Endodermal cell (in vitro differentiated cells): Measurements from ENCODE around the gene SLC7A10. TPM values are rescaled to one million over a fixed set of nuclear protein-coding genes. Genes with fewer than 3 reads are reported as not detected.

Experiments
- DNase-seq: peaks from one replicate; pipeline ENCODE4 v3.0.0-alpha.2; 2017
- H3K27ac ChIP-seq: 2 replicates; pipeline ENCODE4 v1.5.1; 2013; ENCODE audit warnings: mild to moderate bottlenecking, low read depth, low read length, moderate library complexity
- H3K27me3 ChIP-seq: 2 replicates; pipeline ENCODE4 v1.6.1; 2013; ENCODE audit warnings: mild to moderate bottlenecking, low read length, moderate library complexity; ENCODE audit not compliant: insufficient read depth, control insufficient read depth, poor library complexity, severe bottlenecking
- H3K36me3 ChIP-seq: 2 replicates; pipeline ENCODE4 v1.7.0; 2013; ENCODE audit warnings: mild to moderate bottlenecking, low read length, moderate library complexity; ENCODE audit not compliant: control insufficient read depth, insufficient read depth
- H3K4me1 ChIP-seq: one replicate; pipeline ENCODE4 v1.7.0; 2013; ENCODE audit warnings: low read length; ENCODE audit not compliant: control insufficient read depth, insufficient read depth
- H3K4me3 ChIP-seq: 2 replicates; pipeline ENCODE4 v1.5.1; 2013; ENCODE audit warnings: mild to moderate bottlenecking, low read length, moderate library complexity
- H3K9ac ChIP-seq: 2 replicates; pipeline ENCODE4 v1.6.1; 2013; ENCODE audit warnings: mild to moderate bottlenecking, low read length, moderate library complexity; ENCODE audit not compliant: poor library complexity, severe bottlenecking; ENCODE audit errors: extremely low read depth
- H3K9me3 ChIP-seq: 2 replicates; pipeline ENCODE4 v1.6.1; 2013; ENCODE audit warnings: mild to moderate bottlenecking, low read length, moderate library complexity; ENCODE audit not compliant: control insufficient read depth
- H3K27ac Mint-ChIP-seq: 2 replicates; pipeline ENCODE4 v1.8.0; 2020; ENCODE audit warnings: mixed read lengths
- H3K27me3 Mint-ChIP-seq: 2 replicates; pipeline ENCODE4 v1.8.0; 2021; ENCODE audit warnings: mild to moderate bottlenecking, mixed read lengths; ENCODE audit not compliant: insufficient read depth
- H3K36me3 Mint-ChIP-seq: 2 replicates; pipeline ENCODE4 v1.8.0; 2020; ENCODE audit warnings: low read depth, mixed read lengths
- H3K4me1 Mint-ChIP-seq: 2 replicates; pipeline ENCODE4 v1.8.0; 2020; ENCODE audit warnings: mixed read lengths
- H3K4me3 Mint-ChIP-seq: 2 replicates; pipeline ENCODE4 v1.8.0; 2020; ENCODE audit warnings: mild to moderate bottlenecking, moderate library complexity, mixed read lengths
- H3K9me3 Mint-ChIP-seq: 2 replicates; pipeline ENCODE4 v1.8.0; 2020; ENCODE audit warnings: mild to moderate bottlenecking, mixed read lengths
- WGBS, 2 experiments: methylation state at CpG; one replicate each; pipeline versions ENCODE4 v1.1.5 to v1.1.7; 2013; ENCODE audit warnings: missing lambda C conversion rate in 2 of 2, mixed read lengths in 1 of 2; ENCODE audit not compliant: insufficient coverage in 1 of 2, insufficient read length in 1 of 2; 5-methylcytosine and 5-hydroxymethylcytosine counted together
- total RNA-seq, 2 donors: library from RNA; stranded (reverse); fragmentation: NEBNext Ultra II Directional in 1 of 2; extraction: Animal tissue kit (Norgen Biotek cat#: 25700) in 1 of 2; gene quantifications; 2 replicates in 1 of 2; 3 replicates in 1 of 2; pipeline ENCODE4 v1.2.1, GENCODE V29; 2021
- TF ChIP-seq, protein P1 (sequence below): fragments of 200-600 bp; sonication (generic); conservative IDR thresholded peaks from 2 replicates; pipeline ENCODE4 v1.5.0; 2021; ENCODE audit warnings: antibody characterized with exemption, mild to moderate bottlenecking

SLC7A10 gene
- total RNA-seq, 2 donors from 2014 or later, result 0.35 TPM; not detected in 1

DNA sequence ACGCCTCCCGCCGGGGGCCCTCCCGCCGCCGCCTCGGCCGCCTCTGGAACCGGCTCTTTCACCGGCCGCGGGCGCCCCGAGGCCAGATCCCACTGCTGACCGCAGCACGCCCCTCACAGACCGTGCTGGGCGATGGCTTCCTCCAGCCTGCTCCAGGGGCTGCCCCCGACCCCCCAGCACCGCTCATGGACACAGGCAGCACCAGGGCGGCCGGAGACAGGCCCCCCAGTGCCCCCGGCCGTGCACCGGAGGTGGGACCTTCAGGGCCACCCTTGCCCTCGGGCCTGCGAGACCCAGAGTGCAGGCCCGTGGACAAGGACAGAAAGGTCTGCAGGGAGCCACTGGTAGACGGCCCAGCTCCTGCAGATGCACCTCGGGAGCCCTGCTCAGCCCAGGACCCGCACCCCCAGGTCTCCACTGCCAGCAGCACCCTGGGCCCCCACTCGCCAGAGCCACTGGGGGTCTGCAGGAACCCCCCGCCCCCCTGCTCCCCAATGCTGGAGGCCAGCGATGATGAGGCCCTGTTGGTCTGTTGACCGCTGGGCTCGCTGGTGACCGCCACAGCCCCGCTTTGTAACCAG is 18.5 kb downstream of the SLC7A10 start:
- WGBS, 2 experiments, result 94 to 96% methylated on average over 17 to 38 of the region's 38 CpGs
- Mint-ChIP-seq H3K4me3 (no peak overlapping the region), H3K9me3 (no peaks in the 10 kb centered on the region), H3K27me3 (no peaks in the 10 kb centered on the region), H3K4me1 (no peaks in the 10 kb centered on the region), H3K27ac (no peak overlapping the region), H3K36me3 (peaks cover 9% of the 10 kb centered on the region)
- H3K36me3 ChIP-seq, result peaks cover 5% of the 10 kb centered on the region
- no peaks in the 10 kb centered on the region for H3K27me3 ChIP-seq
- TF ChIP-seq, protein P1, sequence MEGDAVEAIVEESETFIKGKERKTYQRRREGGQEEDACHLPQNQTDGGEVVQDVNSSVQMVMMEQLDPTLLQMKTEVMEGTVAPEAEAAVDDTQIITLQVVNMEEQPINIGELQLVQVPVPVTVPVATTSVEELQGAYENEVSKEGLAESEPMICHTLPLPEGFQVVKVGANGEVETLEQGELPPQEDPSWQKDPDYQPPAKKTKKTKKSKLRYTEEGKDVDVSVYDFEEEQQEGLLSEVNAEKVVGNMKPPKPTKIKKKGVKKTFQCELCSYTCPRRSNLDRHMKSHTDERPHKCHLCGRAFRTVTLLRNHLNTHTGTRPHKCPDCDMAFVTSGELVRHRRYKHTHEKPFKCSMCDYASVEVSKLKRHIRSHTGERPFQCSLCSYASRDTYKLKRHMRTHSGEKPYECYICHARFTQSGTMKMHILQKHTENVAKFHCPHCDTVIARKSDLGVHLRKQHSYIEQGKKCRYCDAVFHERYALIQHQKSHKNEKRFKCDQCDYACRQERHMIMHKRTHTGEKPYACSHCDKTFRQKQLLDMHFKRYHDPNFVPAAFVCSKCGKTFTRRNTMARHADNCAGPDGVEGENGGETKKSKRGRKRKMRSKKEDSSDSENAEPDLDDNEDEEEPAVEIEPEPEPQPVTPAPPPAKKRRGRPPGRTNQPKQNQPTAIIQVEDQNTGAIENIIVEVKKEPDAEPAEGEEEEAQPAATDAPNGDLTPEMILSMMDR, result no peak
- DNase-seq, result no peak
- H3K9me3 ChIP-seq, result no peaks in the 10 kb centered on the region
- H3K9ac ChIP-seq, result no peak overlapping the region
- no peaks in the 10 kb centered on the region for H3K4me1 ChIP-seq
- no peak overlapping the region for H3K27ac ChIP-seq
- H3K4me3 ChIP-seq, result no peak overlapping the region

GRCh38 chr19:33206261-33207039 is 19.2 kb downstream of the SLC7A10 start:
- Histone ChIP-seq H3K4me3 (no peak overlapping the region), H3K36me3 (peaks cover 5% of the 10 kb centered on the region), H3K4me1 (no peaks in the 10 kb centered on the region), H3K27me3 (no peaks in the 10 kb centered on the region), H3K9ac (no peak overlapping the region), H3K9me3 (no peaks in the 10 kb centered on the region), H3K27ac (no peak overlapping the region)
- Mint-ChIP-seq H3K4me1 (no peaks in the 10 kb centered on the region), H3K4me3 (no peak overlapping the region), H3K27ac (no peak overlapping the region), H3K36me3 (peaks cover 9% of the 10 kb centered on the region), H3K27me3 (no peaks in the 10 kb centered on the region), H3K9me3 (no peaks in the 10 kb centered on the region)
- no peak for DNase-seq
- TF ChIP-seq, protein P1, result no peak
- 94 to 98% methylated on average over 25 to 38 of the region's 38 CpGs for WGBS, 2 experiments

DNA sequence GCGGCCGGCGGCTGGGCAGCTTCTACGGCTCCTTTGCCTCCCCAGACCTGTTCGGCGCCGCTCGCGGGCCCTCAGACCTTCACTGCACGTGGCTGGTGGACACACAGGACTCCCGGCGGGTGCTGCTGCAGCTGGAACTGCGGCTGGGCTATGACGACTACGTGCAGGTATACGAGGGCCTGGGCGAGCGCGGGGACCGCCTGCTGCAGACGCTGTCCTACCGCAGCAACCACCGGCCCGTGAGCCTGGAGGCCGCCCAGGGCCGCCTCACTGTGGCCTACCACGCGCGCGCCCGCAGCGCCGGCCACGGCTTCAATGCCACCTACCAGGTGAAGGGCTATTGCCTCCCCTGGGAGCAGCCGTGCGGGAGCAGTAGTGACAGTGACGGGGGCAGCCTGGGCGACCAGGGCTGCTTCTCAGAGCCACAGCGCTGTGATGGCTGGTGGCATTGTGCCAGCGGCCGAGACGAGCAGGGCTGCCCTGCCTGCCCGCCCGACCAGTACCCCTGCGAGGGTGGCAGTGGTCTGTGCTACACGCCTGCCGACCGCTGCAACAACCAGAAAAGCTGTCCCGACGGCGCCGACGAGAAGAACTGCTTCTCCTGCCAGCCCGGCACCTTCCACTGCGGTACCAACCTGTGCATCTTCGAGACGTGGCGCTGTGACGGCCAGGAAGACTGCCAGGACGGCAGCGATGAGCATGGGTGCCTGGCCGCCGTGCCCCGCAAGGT is 20.0 kb downstream of the SLC7A10 start:
- WGBS, 2 experiments, result 93 to 98% methylated on average over 47 to 64 of the region's 64 CpGs
- DNase-seq, result no peak
- no peaks in the 10 kb centered on the region for H3K4me1 Mint-ChIP-seq
- TF ChIP-seq, protein P1, result no peak
- H3K27ac ChIP-seq, result no peak overlapping the region
- no peaks in the 10 kb centered on the region for H3K27me3 ChIP-seq
- peaks cover 9% of the 10 kb centered on the region for H3K36me3 Mint-ChIP-seq
- H3K36me3 ChIP-seq, result peaks cover 5% of the 10 kb centered on the region
- H3K9me3 Mint-ChIP-seq, result no peaks in the 10 kb centered on the region
- H3K9ac ChIP-seq, result no peak overlapping the region
- H3K27ac Mint-ChIP-seq, result no peak overlapping the region
- H3K27me3 Mint-ChIP-seq, result no peaks in the 10 kb centered on the region
- H3K4me3 ChIP-seq, result no peak overlapping the region
- H3K4me3 Mint-ChIP-seq, result no peak overlapping the region
- no peaks in the 10 kb centered on the region for H3K4me1 ChIP-seq
- H3K9me3 ChIP-seq, result no peaks in the 10 kb centered on the region
